ENCODE data around the gene DNMT3B. TPM values are rescaled to one million over a fixed set of nuclear protein-coding genes. Genes with fewer than 3 reads are reported as not detected.

The DNMT3B gene
- total RNA-seq, 1 experiment from 2014 or later, result 105 TPM

GRCh38 chr20:32784369-32785080, 22.3 kb downstream of the DNMT3B start:
- TF ChIP-seq, protein P1, sequence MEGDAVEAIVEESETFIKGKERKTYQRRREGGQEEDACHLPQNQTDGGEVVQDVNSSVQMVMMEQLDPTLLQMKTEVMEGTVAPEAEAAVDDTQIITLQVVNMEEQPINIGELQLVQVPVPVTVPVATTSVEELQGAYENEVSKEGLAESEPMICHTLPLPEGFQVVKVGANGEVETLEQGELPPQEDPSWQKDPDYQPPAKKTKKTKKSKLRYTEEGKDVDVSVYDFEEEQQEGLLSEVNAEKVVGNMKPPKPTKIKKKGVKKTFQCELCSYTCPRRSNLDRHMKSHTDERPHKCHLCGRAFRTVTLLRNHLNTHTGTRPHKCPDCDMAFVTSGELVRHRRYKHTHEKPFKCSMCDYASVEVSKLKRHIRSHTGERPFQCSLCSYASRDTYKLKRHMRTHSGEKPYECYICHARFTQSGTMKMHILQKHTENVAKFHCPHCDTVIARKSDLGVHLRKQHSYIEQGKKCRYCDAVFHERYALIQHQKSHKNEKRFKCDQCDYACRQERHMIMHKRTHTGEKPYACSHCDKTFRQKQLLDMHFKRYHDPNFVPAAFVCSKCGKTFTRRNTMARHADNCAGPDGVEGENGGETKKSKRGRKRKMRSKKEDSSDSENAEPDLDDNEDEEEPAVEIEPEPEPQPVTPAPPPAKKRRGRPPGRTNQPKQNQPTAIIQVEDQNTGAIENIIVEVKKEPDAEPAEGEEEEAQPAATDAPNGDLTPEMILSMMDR (IDR thresholded peaks at IDR 0.05; ENCODE audit: insufficient read depth in 1 of 2, low read depth in 1 of 2, low read length in 1 of 2, severe bottlenecking in 1 of 2, unreplicated experiment in 1 of 2), result no peak
- Mint-ChIP-seq H3K27ac (ENCODE audit: unreplicated experiment) (no peak overlapping the region), H3K4me1 (ENCODE audit: low read depth, unreplicated experiment) (no peaks in the 10 kb centered on the region), H3K27me3 (ENCODE audit: insufficient read depth, unreplicated experiment) (no peaks in the 10 kb centered on the region), H3K4me3 (ENCODE audit: unreplicated experiment) (no peak overlapping the region), H3K36me3 (ENCODE audit: insufficient read depth, unreplicated experiment) (peaks cover 86% of the 10 kb centered on the region), H3K9me3 (ENCODE audit: unreplicated experiment) (no peaks in the 10 kb centered on the region)
- intact Hi-C loops (cut with micrococcal nuclease; ENCODE audit: unreplicated experiment), result no loop called here
- Histone ChIP-seq H3K4me3 (ENCODE audit: low read depth, low read length) (no peak overlapping the region), H3K27me3 (replicated peaks; ENCODE audit: control insufficient read depth, insufficient read depth, low read length) (no peaks in the 10 kb centered on the region), H3K9me3 (no peaks in the 10 kb centered on the region), H3K4me1 (no peaks in the 10 kb centered on the region), H3K36me3 (ENCODE audit: control insufficient read depth, insufficient read depth, low read length) (peaks cover 9% of the 10 kb centered on the region; the same call in 1 of the 2 replicates)
- CTCF ChIA-PET, result no interaction called here
- DNase-seq, result no peak
- POLR2A ChIA-PET, result no interaction called here
- BruUV-seq (replicated peaks), result no TSS peak

- no peaks in the 10 kb centered on the region for H3K9me3 ChIP-seq
- ChIA-PET CTCF (no interaction called here), POLR2A (no interaction called here)
- H3K36me3 Mint-ChIP-seq (ENCODE audit: insufficient read depth, unreplicated experiment), result peaks cover 93% of the 10 kb centered on the region
- BruUV-seq (replicated peaks), result no TSS peak
- H3K27me3 Mint-ChIP-seq (ENCODE audit: insufficient read depth, unreplicated experiment), result no peaks in the 10 kb centered on the region
- peaks cover 10% of the 10 kb centered on the region for H3K36me3 ChIP-seq (ENCODE audit: control insufficient read depth, insufficient read depth, low read length)
- no peak for DNase-seq
- intact Hi-C loops (cut with micrococcal nuclease; ENCODE audit: unreplicated experiment), result no loop called here
- H3K4me1 ChIP-seq, result no peaks in the 10 kb centered on the region; the same call in 1 of the 2 replicates
- no peaks in the 10 kb centered on the region for H3K27me3 ChIP-seq (replicated peaks; ENCODE audit: control insufficient read depth, insufficient read depth, low read length)
- H3K9me3 Mint-ChIP-seq (ENCODE audit: unreplicated experiment), result no peaks in the 10 kb centered on the region
- H3K27ac Mint-ChIP-seq (ENCODE audit: unreplicated experiment), result no peak overlapping the region
- TF ChIP-seq, protein P1 (IDR thresholded peaks at IDR 0.05; ENCODE audit: insufficient read depth in 1 of 2, low read depth in 1 of 2, low read length in 1 of 2, severe bottlenecking in 1 of 2, unreplicated experiment in 1 of 2), result no peak
- H3K4me3 Mint-ChIP-seq (ENCODE audit: unreplicated experiment), result no peak overlapping the region
- no peak overlapping the region for H3K4me3 ChIP-seq (ENCODE audit: low read depth, low read length)
- H3K4me1 Mint-ChIP-seq (ENCODE audit: low read depth, unreplicated experiment), result no peaks in the 10 kb centered on the region
These were observed 24.0 kb downstream of the DNMT3B start for GRCh38 chr20:32786059-32786760.

DNA sequence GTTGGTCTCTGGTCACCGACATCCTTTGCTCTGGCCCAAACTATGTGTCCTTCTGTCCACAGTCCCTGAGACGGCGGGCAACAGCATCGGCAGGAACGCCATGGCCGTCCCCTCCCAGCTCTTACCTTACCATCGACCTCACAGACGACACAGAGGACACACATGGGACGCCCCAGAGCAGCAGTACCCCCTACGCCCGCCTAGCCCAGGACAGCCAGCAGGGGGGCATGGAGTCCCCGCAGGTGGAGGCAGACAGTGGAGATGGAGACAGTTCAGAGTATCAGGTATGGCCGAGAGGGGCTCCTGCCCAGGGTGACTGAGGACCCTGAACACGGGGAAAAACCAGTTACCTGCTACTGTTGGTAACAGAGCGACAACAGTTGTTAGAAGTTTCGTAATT, 25.0 kb downstream of the DNMT3B start:
- CTCF ChIA-PET, result no interaction called here
- Mint-ChIP-seq H3K27me3 (ENCODE audit: insufficient read depth, unreplicated experiment) (no peaks in the 10 kb centered on the region), H3K36me3 (ENCODE audit: insufficient read depth, unreplicated experiment) (peaks cover 95% of the 10 kb centered on the region), H3K4me1 (ENCODE audit: low read depth, unreplicated experiment) (no peaks in the 10 kb centered on the region), H3K27ac (ENCODE audit: unreplicated experiment) (no peak overlapping the region), H3K4me3 (ENCODE audit: unreplicated experiment) (no peak overlapping the region), H3K9me3 (ENCODE audit: unreplicated experiment) (no peaks in the 10 kb centered on the region)
- POLR2A ChIA-PET, result interaction anchor here (0.6 kb wide), 1 partner anchor 42 kb away, joined by 4 read pairs; no protein-coding TSS in a partner anchor
- H3K36me3 ChIP-seq (ENCODE audit: control insufficient read depth, insufficient read depth, low read length), result peaks cover 15% of the 10 kb centered on the region
- H3K9me3 ChIP-seq, result no peaks in the 10 kb centered on the region
- TF ChIP-seq, protein P1 (IDR thresholded peaks at IDR 0.05; ENCODE audit: insufficient read depth in 1 of 2, low read depth in 1 of 2, low read length in 1 of 2, severe bottlenecking in 1 of 2, unreplicated experiment in 1 of 2), result peak in 1 of 2 experiments; percentile 16
- no peak overlapping the region for H3K4me3 ChIP-seq (ENCODE audit: low read depth, low read length)
- H3K4me1 ChIP-seq, result peaks cover 8% of the 10 kb centered on the region; the same call in 1 of the 2 replicates
- no peaks in the 10 kb centered on the region for H3K27me3 ChIP-seq (replicated peaks; ENCODE audit: control insufficient read depth, insufficient read depth, low read length)
- no TSS peak for BruUV-seq (replicated peaks)
- DNase-seq, result no peak
- intact Hi-C loops (cut with micrococcal nuclease; ENCODE audit: unreplicated experiment), result no loop called here
